DOHH2 (cell line): Measurements from ENCODE around the gene ACLY.

Experiments used
- H3F3A ChIP-seq: fragments of 200-600 bp; sonication (generic), shearing (Covaris generic); 2 replicates; pipeline ENCODE4 v1.6.0; 2016; ENCODE audit warnings: antibody characterized with exemption, mild to moderate bottlenecking; ENCODE audit not compliant: control insufficient read depth, insufficient read depth
- H3K27ac ChIP-seq: fragments of 200-600 bp; sonication (generic); 2 replicates; pipeline ENCODE4 v1.5.1; 2014; ENCODE audit warnings: low read depth, mild to moderate bottlenecking, low read length, moderate library complexity
- H3K27me3 ChIP-seq: fragments of 200-600 bp; sonication (generic); 2 replicates; pipeline ENCODE4 v1.6.1; 2014; ENCODE audit warnings: mild to moderate bottlenecking, low read length, mixed read lengths; ENCODE audit not compliant: control insufficient read depth
- H3K36me3 ChIP-seq: fragments of 200-600 bp; sonication (generic); 2 replicates; pipeline ENCODE4 v1.6.1; 2014; ENCODE audit warnings: mild to moderate bottlenecking, low read length, moderate library complexity, mixed read lengths; ENCODE audit not compliant: control insufficient read depth
- H3K4me1 ChIP-seq: fragments of 200-600 bp; sonication (generic); 2 replicates; pipeline ENCODE4 v1.6.1; 2014; ENCODE audit warnings: mild to moderate bottlenecking, low read length, mixed read lengths; ENCODE audit not compliant: control insufficient read depth
- H3K4me2 ChIP-seq: fragments of 200-600 bp; sonication (generic); 2 replicates; pipeline ENCODE4 v1.6.0; 2014; ENCODE audit warnings: mild to moderate bottlenecking, low read length, moderate library complexity
- H3K4me3 ChIP-seq: fragments of 200-600 bp; sonication (generic); 2 replicates; pipeline ENCODE4 v1.5.1; 2014; ENCODE audit warnings: mild to moderate bottlenecking, low read length, mixed read lengths
- H3K79me2 ChIP-seq: fragments of 200-600 bp; sonication (generic); 2 replicates; pipeline ENCODE4 v1.6.1; 2014; ENCODE audit warnings: mild to moderate bottlenecking, low read length, mixed read lengths; ENCODE audit not compliant: control insufficient read depth
- H3K9me2 ChIP-seq: fragments of 200-600 bp; sonication (generic); replicated peaks from 2 replicates; pipeline ENCODE4 v1.6.1; 2014; ENCODE audit warnings: mild to moderate bottlenecking, low read length, mixed read lengths; ENCODE audit not compliant: control insufficient read depth
- H3K9me3 ChIP-seq: fragments of 200-600 bp; sonication (generic); 2 replicates; pipeline ENCODE4 v1.6.1; 2014; ENCODE audit warnings: antibody characterized with exemption, low read length, mixed read lengths; ENCODE audit not compliant: control insufficient read depth, insufficient read depth
- H4K20me1 ChIP-seq: fragments of 200-600 bp; sonication (generic); 2 replicates; pipeline ENCODE4 v1.6.0; 2014; ENCODE audit warnings: low read depth, mild to moderate bottlenecking, antibody characterized with exemption, low read length, moderate library complexity; ENCODE audit not compliant: control insufficient read depth, insufficient read depth
- CTCF ChIP-seq: fragments of 200-600 bp; sonication (generic); IDR thresholded peaks from one replicate; pipeline ENCODE4 v1.5.1; 2014; ENCODE audit warnings: antibody characterized with exemption, mild to moderate bottlenecking, low read depth, low read length; ENCODE audit not compliant: poor library complexity, severe bottlenecking
- EZH2phosphoT487 ChIP-seq: fragments of 200-600 bp; sonication (generic); IDR thresholded peaks from 2 replicates; pipeline ENCODE4 v1.6.1; 2017; ENCODE audit warnings: borderline replicate concordance, mild to moderate bottlenecking, antibody characterized with exemption, low read length, moderate library complexity, mixed read lengths

ACLY gene

GRCh38 chr17:41966463-41967140 is 47.9 kb upstream of the ACLY start, which contains the start of gene CNP:
CNP (plus strand) TSS chr17:41966795; CDS start chr17:41966885, 90 bp downstream.
- Histone ChIP-seq H3K9me2 (no peaks in the 10 kb centered on the region), H3K36me3 (peaks cover 33% of the 10 kb centered on the region), H3K27me3 (no peaks in the 10 kb centered on the region), H3F3A (peaks cover 18% of the 10 kb centered on the region), H4K20me1 (0 out of 2 replicates have a peak, but pooled peaks cover 8% of the 10 kb centered on the region), H3K27ac (peak within 1 kb of the TSS; percentile 59), H3K9me3 (no peaks in the 10 kb centered on the region), H3K79me2 (peaks cover 47% of the 10 kb centered on the region), H3K4me1 (peaks cover 44% of the 10 kb centered on the region), H3K4me2 (peak within 1 kb of the TSS; percentile 73), H3K4me3 (peak within 1 kb of the TSS; percentile 89)
- TF ChIP-seq CTCF (no peak), EZH2phosphoT487 (no peak)

GRCh38 chr17:41965694-41966462 is 47.1 kb upstream of the ACLY start:
- Histone ChIP-seq H3K4me3 (peak overlapping the region; percentile 89), H3K4me2 (peak overlapping the region; percentile 73), H3K9me3 (no peaks in the 10 kb centered on the region), H4K20me1 (0 out of 2 replicates have a peak, but pooled peaks cover 8% of the 10 kb centered on the region), H3K36me3 (peaks cover 28% of the 10 kb centered on the region), H3K79me2 (peaks cover 41% of the 10 kb centered on the region), H3K27ac (peak overlapping the region; percentile 24; the same call in 1 of the 2 replicates), H3K9me2 (no peaks in the 10 kb centered on the region), H3F3A (peaks cover 18% of the 10 kb centered on the region), H3K27me3 (no peaks in the 10 kb centered on the region), H3K4me1 (peaks cover 41% of the 10 kb centered on the region)
- no peak for TF ChIP-seq CTCF
- no peak for TF ChIP-seq EZH2phosphoT487

- no peaks in the 10 kb centered on the region for H3K27me3 ChIP-seq
- H4K20me1 ChIP-seq = 0 out of 2 replicates have a peak, but pooled peaks cover 6% of the 10 kb centered on the region
- H3K4me1 ChIP-seq = peaks cover 28% of the 10 kb centered on the region
- no peak overlapping the region for H3K4me3 ChIP-seq
- H3K27ac ChIP-seq = no peak overlapping the region
- TF ChIP-seq CTCF (peak; percentile 92), EZH2phosphoT487 (no peak)
- peaks cover 13% of the 10 kb centered on the region for H3F3A ChIP-seq
- no peaks in the 10 kb centered on the region for H3K9me3 ChIP-seq
- no peaks in the 10 kb centered on the region for H3K9me2 ChIP-seq
- H3K36me3 ChIP-seq = peaks cover 6% of the 10 kb centered on the region
- H3K79me2 ChIP-seq = peaks cover 13% of the 10 kb centered on the region
- no peak overlapping the region for H3K4me2 ChIP-seq
Observed at GRCh38 chr17:41962768-41963434, 44.1 kb upstream of the ACLY start.
